GM18873 (cell line): Measurements from ENCODE around the gene DENND5B.
A peak's percentile ranks its signal among the peaks of the same experiment; 100 is the strongest.
"Not testable (repeated sequence)": the region's sequence is repeated elsewhere in the genome, so short reads cannot be mapped to it uniquely, and the experiment has no call there.

Experiments used
- ATAC-seq: cut with Tn5 transposase; IDR thresholded peaks from one replicate; pipeline ENCODE4 v1.9.1; 2021; ENCODE audit warnings: mild to moderate bottlenecking, moderate library complexity, moderate number of reproducible peaks; ENCODE audit not compliant: unreplicated experiment, low FRiP score

DENND5B gene

DNA sequence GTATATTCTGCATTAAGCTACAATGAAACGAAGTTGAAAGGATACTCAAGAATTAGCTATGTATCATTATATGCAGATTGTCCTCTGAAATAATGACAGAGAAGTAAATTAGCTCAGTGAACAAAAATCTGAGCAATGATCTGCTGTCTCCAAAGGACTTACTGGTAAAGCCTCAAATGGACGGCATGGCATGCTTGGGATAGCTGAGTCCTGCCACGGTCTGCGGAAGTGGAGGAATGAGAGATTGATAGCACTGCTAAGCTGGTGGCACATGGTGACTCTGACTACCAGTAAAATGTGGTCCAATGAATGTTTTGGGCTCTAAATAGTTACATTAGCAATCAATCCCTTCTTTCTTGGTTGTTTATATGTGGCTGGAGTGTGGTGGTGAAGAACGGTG lies 3.7 kb upstream of the DENND5B start:
- ATAC-seq: no peak

- ATAC-seq: no peak
These were observed 505 bp upstream of the DENND5B start for GRCh38 chr12:31591380-31591901.

- no peak for ATAC-seq
These were observed 863 bp downstream of the DENND5B start for GRCh38 chr12:31589904-31590641.

DNA sequence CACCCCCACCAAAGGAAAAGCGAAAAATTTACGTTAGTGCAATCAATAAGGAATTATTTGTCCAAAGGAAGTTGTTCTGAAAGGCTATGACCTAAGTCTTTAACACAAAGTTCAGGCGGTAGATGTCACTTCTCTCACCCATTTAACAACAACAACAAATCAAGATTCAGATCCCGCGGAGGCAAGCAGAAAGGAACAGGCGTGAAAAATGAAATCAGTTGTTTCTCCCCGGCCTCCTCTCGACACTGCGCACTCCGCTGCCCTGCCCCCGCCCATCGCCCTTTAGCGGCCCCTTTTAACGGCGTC lies 1.4 kb downstream of the DENND5B start:
- no peak for ATAC-seq

DNA sequence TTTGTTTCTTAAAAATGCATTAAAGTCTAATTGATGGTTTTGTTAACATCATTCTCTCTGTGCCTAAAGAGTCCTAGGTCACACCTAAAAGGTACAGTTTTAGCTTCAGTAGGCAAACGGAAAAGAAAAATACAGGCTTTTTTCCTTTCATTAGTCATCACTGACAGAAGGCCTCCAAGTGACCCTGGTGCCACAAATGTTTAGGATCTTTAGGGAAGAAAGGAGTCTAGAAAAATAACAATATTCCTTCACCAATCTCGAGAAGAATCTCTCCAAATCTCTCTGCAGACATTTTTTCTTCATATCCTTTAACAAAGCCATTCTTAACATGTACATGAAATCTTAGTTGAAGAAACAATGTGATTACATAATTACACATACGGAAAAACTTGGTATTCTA lies 2.0 kb downstream of the DENND5B start:
- ATAC-seq: no peak

DNA sequence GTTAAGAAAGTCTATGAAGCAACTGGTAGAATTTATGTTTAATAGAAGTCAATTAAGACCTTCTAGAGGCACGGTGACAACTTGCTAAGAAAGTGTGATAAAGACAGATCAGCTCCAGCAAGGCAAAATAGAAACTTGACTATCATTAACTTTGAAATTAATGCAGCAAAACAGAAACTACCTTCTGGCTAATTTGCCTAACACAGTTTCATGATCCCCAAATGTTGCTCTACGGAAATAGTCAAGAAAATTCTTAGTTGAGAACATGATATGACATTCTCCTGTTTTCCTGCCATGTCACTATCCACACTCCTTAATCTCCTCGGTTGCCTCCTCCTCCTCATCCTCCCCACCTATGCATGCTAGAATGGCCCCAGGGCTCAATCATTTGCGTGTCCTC lies 4.2 kb downstream of the DENND5B start:
- ATAC-seq: peak; percentile 54

GRCh38 chr12:31585895-31586294 lies 5.0 kb downstream of the DENND5B start:
- no peak for ATAC-seq

DNA sequence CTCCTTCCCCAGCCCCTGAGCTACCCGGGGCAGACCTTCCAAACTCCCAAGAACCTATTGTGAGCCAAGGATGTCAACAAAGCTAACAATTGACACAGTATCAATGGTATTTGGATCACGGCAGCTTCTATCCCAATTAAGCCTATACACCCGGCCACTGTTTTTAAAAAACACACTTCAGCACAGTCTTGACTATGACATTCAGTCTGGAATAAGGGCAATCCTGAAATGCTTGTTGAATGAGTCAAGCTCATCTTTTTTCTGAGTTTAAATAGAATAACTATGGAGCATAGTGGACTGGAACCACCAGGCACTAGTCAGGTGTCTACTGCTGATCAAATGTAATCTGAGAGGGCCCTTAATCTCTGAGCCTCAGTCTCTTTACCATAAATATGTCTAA lies 5.7 kb downstream of the DENND5B start:
- no peak for ATAC-seq

- no peak for ATAC-seq
These were observed 6.2 kb downstream of the DENND5B start for GRCh38 chr12:31584782-31585181.

- ATAC-seq: no peak
These were observed 7.1 kb downstream of the DENND5B start for GRCh38 chr12:31583878-31584277.

DNA sequence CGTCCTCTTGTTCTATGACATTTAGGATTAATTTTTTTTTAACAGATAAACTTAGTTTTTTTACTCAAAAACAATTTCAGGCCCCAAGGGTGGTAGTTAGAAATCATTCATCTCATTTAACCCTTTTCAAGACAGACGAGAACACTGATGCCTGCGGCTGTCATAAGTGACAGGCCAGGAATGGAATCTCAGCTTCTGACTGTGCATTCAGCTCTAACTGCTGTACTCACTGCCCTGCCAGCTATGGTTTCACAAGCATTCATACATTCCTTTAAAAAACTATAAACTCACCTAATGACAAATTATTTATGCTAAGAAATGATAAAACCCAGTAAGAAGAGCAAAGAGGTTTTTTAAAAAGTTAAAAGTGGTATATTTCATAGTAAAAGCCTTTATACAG lies 8.8 kb downstream of the DENND5B start:
- ATAC-seq: no peak

DNA sequence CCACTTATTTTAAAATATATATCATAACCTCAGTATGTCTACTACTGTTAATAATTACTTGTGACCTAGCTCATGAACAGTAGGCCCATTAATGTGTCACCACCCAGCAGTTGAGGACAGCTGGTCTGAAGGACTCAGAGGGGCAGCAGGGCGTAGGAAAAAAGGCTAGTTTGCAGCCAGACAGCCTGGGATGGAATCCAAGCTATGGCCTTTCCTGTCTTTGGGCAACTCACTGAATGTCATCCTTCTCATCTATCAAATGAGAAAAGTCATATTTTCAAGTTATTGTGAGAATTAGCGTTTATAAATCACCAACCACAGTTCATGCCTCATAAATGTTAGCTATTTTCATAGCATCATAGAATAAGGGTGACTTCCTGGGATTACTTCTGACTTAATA lies 12.3 kb downstream of the DENND5B start:
- ATAC-seq: no peak

DNA sequence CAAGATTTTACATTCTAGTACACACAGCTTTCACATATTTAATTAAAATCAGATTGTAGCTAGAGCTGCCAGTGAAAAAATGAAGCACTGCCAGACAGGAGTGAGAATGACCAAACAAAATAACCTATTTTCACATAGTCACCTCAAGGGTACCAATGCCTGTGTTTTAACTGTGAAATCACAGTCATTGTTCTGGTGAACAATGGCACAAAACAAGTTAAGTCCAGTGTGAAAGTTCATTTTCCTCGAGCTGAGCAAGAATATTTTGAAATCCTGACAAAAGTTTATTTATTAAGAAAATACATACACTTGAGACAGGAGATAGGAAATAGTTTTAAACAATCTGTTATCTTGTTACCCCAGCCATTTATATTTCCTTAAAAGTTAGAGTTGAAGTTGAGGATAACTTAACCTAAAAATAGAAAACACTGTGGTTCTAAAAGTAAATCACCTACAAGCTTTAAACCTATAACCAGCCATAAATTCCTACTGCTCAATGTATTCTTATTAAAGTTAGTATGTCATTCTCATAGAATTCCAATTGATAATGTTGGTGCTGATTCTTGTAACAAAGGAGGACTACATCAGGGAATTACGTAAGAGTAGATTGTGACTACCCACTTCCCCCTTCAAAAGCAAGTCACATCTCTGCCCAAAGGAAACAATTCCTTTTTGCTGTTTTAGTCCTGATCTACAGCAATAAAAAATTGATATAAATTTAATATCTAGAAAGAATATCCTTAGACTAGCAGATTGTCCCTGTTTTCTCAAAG lies 15.9 kb downstream of the DENND5B start:
- ATAC-seq: no peak

- not testable (repeated sequence) for ATAC-seq
These were observed 16.6 kb downstream of the DENND5B start for GRCh38 chr12:31574367-31574766.

- ATAC-seq: no peak
These were observed 17.9 kb downstream of the DENND5B start for GRCh38 chr12:31572900-31573600.

DNA sequence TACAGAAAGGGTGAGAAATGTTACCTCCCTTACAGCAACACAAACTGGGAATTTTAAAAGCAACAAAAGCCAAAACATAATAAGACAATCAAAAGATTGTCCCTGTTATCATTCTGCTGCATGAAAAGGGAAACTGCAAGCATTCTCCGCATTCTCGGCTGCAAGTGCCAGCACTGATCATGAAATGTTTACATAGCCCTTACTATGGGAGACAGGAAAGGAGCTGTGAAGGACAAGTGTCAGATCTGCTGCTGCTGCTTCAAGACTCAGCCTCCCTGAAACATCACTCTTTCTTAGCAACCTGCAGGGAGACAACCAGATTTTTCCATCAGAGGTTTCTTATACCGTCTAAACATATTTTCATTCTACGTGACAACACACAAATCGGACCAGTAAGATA lies 20.1 kb downstream of the DENND5B start:
- no peak for ATAC-seq

GRCh38 chr12:31569517-31569916 lies 21.4 kb downstream of the DENND5B start:
- ATAC-seq: not testable (repeated sequence)

- no peak for ATAC-seq
These were observed 22.4 kb downstream of the DENND5B start for GRCh38 chr12:31568498-31568897.

- no peak for ATAC-seq
These were observed 23.9 kb downstream of the DENND5B start for GRCh38 chr12:31567029-31567428.

- no peak for ATAC-seq
These were observed 24.4 kb downstream of the DENND5B start for GRCh38 chr12:31566547-31566946.

DNA sequence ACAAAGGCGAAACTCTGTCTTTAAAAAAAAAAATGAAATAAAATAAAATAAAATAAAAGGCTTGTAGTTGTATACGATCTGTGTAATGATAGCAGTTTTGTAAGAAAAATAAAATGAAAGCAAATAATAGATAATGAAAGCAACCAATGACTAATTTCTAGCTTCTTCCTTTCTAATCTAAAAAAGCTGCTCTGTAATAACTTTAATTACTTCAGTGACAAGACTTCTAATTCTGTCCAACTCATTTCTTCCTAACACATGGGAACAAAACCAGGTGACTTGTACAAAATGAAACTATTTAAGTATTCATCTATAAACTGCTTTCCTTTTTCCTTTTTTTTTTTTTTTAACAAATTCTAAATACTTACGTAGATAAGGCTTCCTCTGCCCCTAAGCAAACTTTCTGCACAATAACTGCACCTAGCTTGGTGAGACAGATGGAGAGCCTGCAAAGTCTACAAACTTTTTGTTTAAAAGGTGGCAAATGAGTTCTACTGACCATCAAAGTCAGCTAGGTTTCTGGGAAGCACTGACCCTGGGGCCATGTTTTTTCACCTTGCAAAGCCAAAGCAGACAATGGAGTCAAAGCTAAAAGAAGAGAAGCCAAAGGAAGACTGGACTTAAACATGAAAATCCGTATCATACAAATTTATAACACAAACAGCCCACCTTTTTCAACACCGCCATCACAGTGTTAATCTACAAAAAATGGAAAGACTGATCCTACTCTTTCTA lies 28.2 kb downstream of the DENND5B start:
- ATAC-seq: no peak
